ENCODE results near the gene SMARCA1. TPM values are rescaled to one million over a fixed set of nuclear protein-coding genes. Genes with fewer than 3 reads are reported as not detected.

Gene SMARCA1
- total and polyA plus RNA-seq, 2 of the 13 experiments (the other 11 are each of a cell fraction or from before 2014, with no cell fraction given) = 97.7 to 145 TPM

GRCh38 chrX:129540722-129541184, 17.5 kb upstream of the SMARCA1 start (continued):
- TF ChIP-seq ZNF644 (CRISPR knock-in tag; IDR thresholded peaks at IDR 0.05; ENCODE audit: low read depth) = no peak
- TF ChIP-seq THAP9 (CRISPR knock-in tag; IDR thresholded peaks at IDR 0.05; ENCODE audit: borderline replicate concordance) = no peak
- TF ChIP-seq FIP1L1 (IDR thresholded peaks at IDR 0.05; ENCODE audit: borderline replicate concordance, insufficient read depth, low read depth, low read length) = no peak
- TF ChIP-seq RFX1 (IDR thresholded peaks at IDR 0.05) = no peak
- no peak for TF ChIP-seq TCF7L2 (IDR thresholded peaks at IDR 0.05; ENCODE audit: low read depth, low read length)
- TF ChIP-seq RXRA (CRISPR knock-in tag; IDR thresholded peaks at IDR 0.05) = peak; percentile 50; the same call in 1 of the 2 replicates
- no peak for TF ChIP-seq SIN3B (IDR thresholded peaks at IDR 0.05; ENCODE audit: low read length)
- no peak for TF ChIP-seq AHDC1 (CRISPR knock-in tag; IDR thresholded peaks at IDR 0.05; ENCODE audit: borderline replicate concordance)
- TF ChIP-seq ZNF598 (CRISPR knock-in tag; IDR thresholded peaks at IDR 0.05; ENCODE audit: borderline replicate concordance) = no peak
- TF ChIP-seq XRCC5 (optimal IDR thresholded peaks at IDR 0.05; ENCODE audit: low read length) = no peak
- TF ChIP-seq NR1H2 (CRISPR knock-in tag; IDR thresholded peaks at IDR 0.05; ENCODE audit: borderline replicate concordance, low read depth) = no peak
- TF ChIP-seq WIZ (CRISPR knock-in tag; IDR thresholded peaks at IDR 0.05) = no peak
- TF ChIP-seq ZNF180 (CRISPR knock-in tag; IDR thresholded peaks at IDR 0.05; ENCODE audit: borderline replicate concordance, low read depth) = no peak
- no peak for TF ChIP-seq ZFP36 (IDR thresholded peaks at IDR 0.05; ENCODE audit: borderline replicate concordance, low read depth, low read length, partially characterized antibody)
- TF ChIP-seq THRA (CRISPR knock-in tag; IDR thresholded peaks at IDR 0.05; ENCODE audit: borderline replicate concordance) = no peak
- no peak for TF ChIP-seq HNRNPL (IDR thresholded peaks at IDR 0.05; ENCODE audit: low read depth, low read length)
- TF ChIP-seq ZBTB7B (CRISPR knock-in tag; IDR thresholded peaks at IDR 0.05) = no peak
- TF ChIP-seq NAIF1 (CRISPR knock-in tag; IDR thresholded peaks at IDR 0.05; ENCODE audit: borderline replicate concordance) = no peak
- TF ChIP-seq ZNF33B (CRISPR knock-in tag; IDR thresholded peaks at IDR 0.05) = no peak
- no peak for TF ChIP-seq ZNF607 (CRISPR knock-in tag; IDR thresholded peaks at IDR 0.05; ENCODE audit: borderline replicate concordance)
- no peak for TF ChIP-seq ZNF430 (CRISPR knock-in tag; IDR thresholded peaks at IDR 0.05)
- no peak for TF ChIP-seq ZNF460 (CRISPR knock-in tag; IDR thresholded peaks at IDR 0.05; ENCODE audit: borderline replicate concordance)
